HT-29 (cell line): Measurements from ENCODE around the gene ANAPC15. TPM values are rescaled to one million over a fixed set of nuclear protein-coding genes. Genes with fewer than 3 reads are reported as not detected.

Source experiments
- small RNA-seq: library from RNA; depleted of rRNA; stranded (forward); fragments of <200 nt; gene quantifications from one replicate; pipeline ENCODE3, GENCODE V24; 2014
- total RNA-seq: library from RNA; depleted of rRNA; stranded (reverse); fragments of >200 nt; shearing (Covaris generic); gene quantifications from 2 replicates; pipeline ENCODE4 v1.2.3, GENCODE V29; 2014; rRNA removed

ANAPC15 gene
- total RNA-seq, 1 experiment from 2014 or later: 85.9 TPM

Small RNAs within 50 kb of the gene (small RNA-seq; reads per million reads assigned to genes)
- gene MIR3165: not detected

Other genes starting within 250 kb of the ANAPC15 start
- gene DEFB131B, start 234.2 kb downstream of the ANAPC15 start, total RNA-seq: not detected in 2 replicates
- 10.7 and 16.4 TPM in 2 replicates for gene XNDC1N, start 184.1 kb downstream of the ANAPC15 start, total RNA-seq
- 28.1 and 31.7 TPM in 2 replicates for gene RNF121, start 183.6 kb downstream of the ANAPC15 start, total RNA-seq
- 3.4 and 5.8 TPM in 2 replicates for gene IL18BP, start 113.8 kb downstream of the ANAPC15 start, total RNA-seq
- gene NUMA1, start 32.2 kb downstream of the ANAPC15 start, total RNA-seq: 214 and 241 TPM in 2 replicates
- 26.4 and 33.5 TPM in 2 replicates for gene LRRC51, start 31.8 kb downstream of the ANAPC15 start, total RNA-seq
- 143 and 161 TPM in 2 replicates for gene LAMTOR1, start 9.4 kb downstream of the ANAPC15 start, total RNA-seq
- 0.08 TPM in 1 of 2 replicates, not detected in the other for gene TOMT, start 6.8 kb downstream of the ANAPC15 start, total RNA-seq
- not detected in 2 replicates for gene FOLR3, start 23.0 kb upstream of the ANAPC15 start, total RNA-seq
- gene FOLR1, start 79.4 kb upstream of the ANAPC15 start, total RNA-seq: 6.1 and 6.2 TPM in 2 replicates
- gene FOLR2, start 104.1 kb upstream of the ANAPC15 start, total RNA-seq: not detected in 2 replicates
- 97.2 and 133 TPM in 2 replicates for gene INPPL1, start 112.1 kb upstream of the ANAPC15 start, total RNA-seq
- gene PHOX2A, start 131.5 kb upstream of the ANAPC15 start, total RNA-seq: not detected in 2 replicates